PC-3 (cell line): Measurements from ENCODE around the gene ROPN1L.

Experiments
- CTCF ChIP-seq: fragments of 300-600 bp; sonication (generic); conservative IDR thresholded peaks from 2 replicates; pipeline ENCODE4 v1.5.1; 2017; ENCODE audit warnings: antibody characterized with exemption, low read depth, mild to moderate bottlenecking, low read length
- EZH2 ChIP-seq: fragments of 300-600 bp; sonication (generic); IDR thresholded peaks from one replicate; pipeline ENCODE4 v1.6.1; 2017; ENCODE audit warnings: antibody characterized with exemption, mild to moderate bottlenecking, low read length; ENCODE audit not compliant: unreplicated experiment

DNA sequence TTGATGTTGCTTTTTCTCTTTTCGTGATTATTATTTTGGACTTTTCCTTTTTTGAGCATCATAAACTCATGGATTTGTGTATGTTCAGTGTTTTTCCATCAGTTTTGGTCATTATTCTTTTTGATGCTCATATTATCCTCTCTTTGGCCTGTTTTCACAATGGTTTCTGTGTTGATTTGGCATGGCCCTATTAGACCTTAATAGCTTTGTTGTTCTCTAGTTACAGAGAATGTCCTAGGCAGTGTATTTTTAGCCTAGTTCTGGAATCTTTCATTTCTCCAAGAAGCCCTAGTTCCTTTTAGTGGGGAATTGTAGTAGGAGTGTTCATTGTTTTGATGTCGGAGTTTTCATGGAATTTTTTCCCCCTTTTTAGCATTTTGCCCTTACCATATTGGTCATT lies 41.3 kb upstream of the ROPN1L start:
- TF ChIP-seq CTCF (no peak), EZH2 (no peak)
